Measurements from ENCODE around the gene GSE1.

GSE1 gene

DNA sequence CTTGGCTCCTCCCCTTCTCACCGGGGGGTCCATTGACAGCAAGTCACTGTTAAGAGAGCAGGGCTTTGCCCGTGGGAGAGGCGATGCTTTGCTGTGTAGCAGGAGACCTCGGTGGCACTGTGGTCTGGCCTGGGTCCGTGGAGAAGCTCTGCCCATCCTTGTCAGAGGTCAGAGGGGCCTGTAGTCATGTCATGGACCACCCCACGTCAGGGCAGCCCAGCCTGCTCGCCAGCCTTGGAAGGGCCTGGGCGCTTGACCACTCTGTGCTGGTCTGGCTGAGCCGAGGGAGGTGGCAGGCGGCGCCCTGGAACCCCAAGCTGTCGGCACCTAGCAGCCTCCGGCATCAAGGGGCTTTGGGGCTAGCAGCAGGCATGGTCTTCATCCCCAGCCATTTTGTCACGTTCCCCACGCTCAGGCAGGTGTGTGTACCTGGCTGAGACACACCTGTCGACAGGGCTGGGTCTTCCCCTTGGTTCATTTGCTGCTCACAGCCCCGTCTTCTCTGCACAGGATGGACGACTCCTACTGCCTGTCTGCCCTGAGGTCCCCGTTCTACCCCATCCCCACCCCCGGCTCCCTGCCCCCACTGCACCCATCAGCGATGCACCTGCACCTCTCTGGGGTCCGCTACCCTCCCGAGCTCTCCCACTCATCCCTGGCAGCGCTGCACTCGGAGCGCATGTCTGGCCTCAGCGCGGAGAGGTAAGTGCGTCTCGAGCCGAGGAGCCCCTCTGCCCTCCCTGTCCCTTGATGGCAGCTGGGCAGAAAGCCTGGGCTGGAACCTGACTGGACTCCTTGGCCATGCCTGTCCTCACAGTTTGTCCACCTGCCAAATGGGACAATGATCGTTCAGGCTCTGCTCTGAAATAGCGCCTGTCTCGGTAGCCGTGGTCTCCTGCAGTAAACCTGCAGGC, 42.4 kb downstream of the GSE1 start:
- no peak overlapping the region for H3K14ac ChIP-seq (ENCODE audit: low read length in 2 of 2)
- peaks cover 52 to 80% of the 10 kb centered on the region in 2 experiments for H3K36me3 ChIP-seq (ENCODE audit: control insufficient read depth in 1 of 2, insufficient read depth in 2 of 2, low read depth in 1 of 2, low read length in 2 of 2)
- H2BK12ac ChIP-seq (ENCODE audit: low read length in 2 of 2): no peak overlapping the region
- no peak overlapping the region for H3K4me3 ChIP-seq (ENCODE audit: insufficient read depth in 1 of 2, low read depth in 1 of 2, low read length in 2 of 2)
- no peak overlapping the region for H3K23ac ChIP-seq (ENCODE audit: low read length in 2 of 2)
- no peak for DNase-seq
- no peak overlapping the region for H4K91ac ChIP-seq (ENCODE audit: low read length)
- WGBS: 94% methylated on average over 35 of the region's 35 CpGs
- H3K4me2 ChIP-seq (ENCODE audit: low read length, poor library complexity, severe bottlenecking): no peak overlapping the region
- peaks cover 22% of the 10 kb centered on the region for H3K4me1 ChIP-seq (ENCODE audit: control insufficient read depth, insufficient read depth, low read depth, low read length)
- H3K27me3 ChIP-seq (ENCODE audit: control insufficient read depth in 1 of 2, insufficient read depth in 1 of 2, low read length in 2 of 2): no peaks in the 10 kb centered on the region
- H4K8ac ChIP-seq (ENCODE audit: low read length): no peak overlapping the region
- no peak overlapping the region for H2AFZ ChIP-seq (ENCODE audit: low read depth, low read length)
- H3K9ac ChIP-seq (ENCODE audit: low read length): no peak overlapping the region
- no peak overlapping the region for H2AK5ac ChIP-seq (ENCODE audit: low read length, severe bottlenecking)
- H3K4ac ChIP-seq (ENCODE audit: low read depth in 1 of 2, low read length in 2 of 2): no peak overlapping the region
- no peak overlapping the region for H2BK15ac ChIP-seq (ENCODE audit: low read depth, poor library complexity, severe bottlenecking)
- H2BK120ac ChIP-seq (ENCODE audit: low read depth, low read length): no peak overlapping the region
- no peaks in the 10 kb centered on the region for H3K9me3 ChIP-seq (ENCODE audit: control insufficient read depth, low read length)
- H3K27ac ChIP-seq (ENCODE audit: low read length, poor library complexity, severe bottlenecking): no peak overlapping the region
- H2BK5ac ChIP-seq (ENCODE audit: low read depth, low read length, poor library complexity, severe bottlenecking): no peak overlapping the region
- H3K18ac ChIP-seq (ENCODE audit: low read depth in 1 of 2, low read length in 2 of 2): no peak overlapping the region
- peaks cover 25% of the 10 kb centered on the region for H3K79me1 ChIP-seq (replicated peaks; ENCODE audit: low read length, poor library complexity, severe bottlenecking)

DNA sequence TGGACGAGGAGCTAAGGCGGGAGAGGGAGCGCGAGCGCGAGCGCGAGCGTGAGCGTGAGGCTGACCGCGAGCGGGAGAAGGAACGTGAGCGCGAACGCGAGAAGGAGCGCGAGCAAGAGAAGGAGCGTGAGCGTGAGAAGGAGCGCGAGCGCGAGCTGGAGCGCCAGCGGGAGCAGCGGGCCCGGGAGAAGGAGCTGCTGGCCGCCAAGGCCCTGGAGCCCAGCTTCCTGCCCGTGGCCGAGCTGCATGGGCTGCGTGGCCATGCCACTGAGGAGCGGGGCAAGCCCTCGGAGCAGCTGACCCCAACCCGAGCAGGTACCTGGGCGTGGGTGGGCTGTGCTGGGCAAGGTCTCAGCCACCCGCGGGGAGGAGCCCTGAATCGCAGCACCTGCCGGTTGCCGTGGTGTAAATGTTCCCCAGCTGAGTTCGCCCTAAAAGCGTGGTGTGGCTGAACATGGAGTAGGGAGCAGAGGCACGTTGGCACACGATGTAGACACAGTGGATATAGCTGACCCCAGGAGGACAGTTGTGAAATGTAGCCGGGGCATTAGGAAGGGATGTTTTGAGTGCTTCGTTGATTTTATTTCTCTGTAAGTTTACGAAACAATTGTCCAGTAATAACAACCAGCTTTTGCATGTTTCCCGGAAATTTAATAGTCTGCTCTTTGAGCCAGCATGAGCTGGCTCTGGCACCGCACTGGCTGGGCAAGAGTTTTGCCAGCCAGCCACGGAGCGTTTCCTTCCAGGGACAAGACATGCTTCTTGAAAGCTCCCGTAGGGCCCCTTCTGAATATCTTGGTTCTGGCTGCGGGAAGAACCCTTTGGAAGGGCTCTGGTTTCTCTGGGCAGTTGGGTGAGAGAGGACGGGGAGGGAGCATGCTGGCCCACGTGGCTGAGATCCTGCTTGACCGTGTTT, 43.5 kb downstream of the GSE1 start:
- peak overlapping the region; percentile 57 for H4K8ac ChIP-seq (ENCODE audit: low read length)
- H4K91ac ChIP-seq (ENCODE audit: low read length): peak overlapping the region; percentile 7
- no peak overlapping the region for H2BK5ac ChIP-seq (ENCODE audit: low read depth, low read length, poor library complexity, severe bottlenecking)
- peaks cover 57 to 80% of the 10 kb centered on the region in 2 experiments for H3K36me3 ChIP-seq (ENCODE audit: control insufficient read depth in 1 of 2, insufficient read depth in 2 of 2, low read depth in 1 of 2, low read length in 2 of 2)
- H2AFZ ChIP-seq (ENCODE audit: low read depth, low read length): no peak overlapping the region
- no peak overlapping the region for H2BK15ac ChIP-seq (ENCODE audit: low read depth, poor library complexity, severe bottlenecking)
- no peak for DNase-seq
- H3K9ac ChIP-seq (ENCODE audit: low read length): no peak overlapping the region
- H2AK5ac ChIP-seq (ENCODE audit: low read length, severe bottlenecking): no peak overlapping the region
- no peak overlapping the region for H3K4me3 ChIP-seq (ENCODE audit: insufficient read depth in 1 of 2, low read depth in 1 of 2, low read length in 2 of 2)
- no peak overlapping the region for H3K4me2 ChIP-seq (ENCODE audit: low read length, poor library complexity, severe bottlenecking)
- H3K79me1 ChIP-seq (replicated peaks; ENCODE audit: low read length, poor library complexity, severe bottlenecking): peaks cover 25% of the 10 kb centered on the region
- H3K27me3 ChIP-seq (ENCODE audit: control insufficient read depth in 1 of 2, insufficient read depth in 1 of 2, low read length in 2 of 2): no peaks in the 10 kb centered on the region
- H3K27ac ChIP-seq (ENCODE audit: low read length, poor library complexity, severe bottlenecking): no peak overlapping the region
- H2BK12ac ChIP-seq (ENCODE audit: low read length in 2 of 2): no peak overlapping the region
- H3K14ac ChIP-seq (ENCODE audit: low read length in 2 of 2): no peak overlapping the region
- H3K18ac ChIP-seq (ENCODE audit: low read depth in 1 of 2, low read length in 2 of 2): no peak overlapping the region
- H2BK120ac ChIP-seq (ENCODE audit: low read depth, low read length): no peak overlapping the region
- 96% methylated on average over 59 of the region's 59 CpGs for WGBS
- H3K23ac ChIP-seq (ENCODE audit: low read length in 2 of 2): no peak overlapping the region
- no peaks in the 10 kb centered on the region for H3K9me3 ChIP-seq (ENCODE audit: control insufficient read depth, low read length)
- H3K4me1 ChIP-seq (ENCODE audit: control insufficient read depth, insufficient read depth, low read depth, low read length): peaks cover 13% of the 10 kb centered on the region
- H3K4ac ChIP-seq (ENCODE audit: low read depth in 1 of 2, low read length in 2 of 2): no peak overlapping the region

DNA sequence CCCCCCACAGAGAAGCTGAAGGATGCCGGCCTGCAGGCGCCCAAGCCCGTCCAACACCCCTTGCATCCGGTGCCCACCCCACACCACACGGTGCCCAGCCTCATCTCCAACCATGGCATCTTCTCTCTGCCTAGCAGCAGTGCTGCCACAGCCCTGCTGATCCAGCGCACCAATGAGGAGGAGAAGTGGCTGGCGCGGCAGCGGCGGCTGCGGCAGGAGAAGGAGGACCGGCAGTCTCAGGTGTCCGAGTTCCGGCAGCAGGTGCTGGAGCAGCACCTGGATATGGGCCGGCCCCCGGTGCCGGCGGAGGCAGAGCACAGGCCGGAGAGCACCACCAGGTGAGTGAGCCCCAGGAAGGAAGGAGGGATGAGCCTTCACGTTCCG, 44.1 kb downstream of the GSE1 start:
- H3K9me3 ChIP-seq (ENCODE audit: control insufficient read depth, low read length): no peaks in the 10 kb centered on the region
- H3K9ac ChIP-seq (ENCODE audit: low read length): no peak overlapping the region
- peaks cover 8% of the 10 kb centered on the region for H3K4me1 ChIP-seq (ENCODE audit: control insufficient read depth, insufficient read depth, low read depth, low read length)
- no peak overlapping the region for H3K4ac ChIP-seq (ENCODE audit: low read depth in 1 of 2, low read length in 2 of 2)
- H4K8ac ChIP-seq (ENCODE audit: low read length): no peak overlapping the region
- H2AK5ac ChIP-seq (ENCODE audit: low read length, severe bottlenecking): no peak overlapping the region
- 96% methylated on average over 21 of the region's 21 CpGs for WGBS
- H3K4me3 ChIP-seq (ENCODE audit: insufficient read depth in 1 of 2, low read depth in 1 of 2, low read length in 2 of 2): no peak overlapping the region
- H2BK120ac ChIP-seq (ENCODE audit: low read depth, low read length): no peak overlapping the region
- no peak for DNase-seq
- no peak overlapping the region for H3K4me2 ChIP-seq (ENCODE audit: low read length, poor library complexity, severe bottlenecking)
- H4K91ac ChIP-seq (ENCODE audit: low read length): peak overlapping the region; percentile 7
- no peak overlapping the region for H3K27ac ChIP-seq (ENCODE audit: low read length, poor library complexity, severe bottlenecking)
- H2BK5ac ChIP-seq (ENCODE audit: low read depth, low read length, poor library complexity, severe bottlenecking): no peak overlapping the region
- peaks cover 63 to 82% of the 10 kb centered on the region in 2 experiments for H3K36me3 ChIP-seq (ENCODE audit: control insufficient read depth in 1 of 2, insufficient read depth in 2 of 2, low read depth in 1 of 2, low read length in 2 of 2)
- H3K23ac ChIP-seq (ENCODE audit: low read length in 2 of 2): no peak overlapping the region
- no peak overlapping the region for H2AFZ ChIP-seq (ENCODE audit: low read depth, low read length)
- H3K18ac ChIP-seq (ENCODE audit: low read depth in 1 of 2, low read length in 2 of 2): no peak overlapping the region
- peaks cover 25% of the 10 kb centered on the region for H3K79me1 ChIP-seq (replicated peaks; ENCODE audit: low read length, poor library complexity, severe bottlenecking)
- no peak overlapping the region for H2BK12ac ChIP-seq (ENCODE audit: low read length in 2 of 2)
- H3K14ac ChIP-seq (ENCODE audit: low read length in 2 of 2): no peak overlapping the region
- no peak overlapping the region for H2BK15ac ChIP-seq (ENCODE audit: low read depth, poor library complexity, severe bottlenecking)
- H3K27me3 ChIP-seq (ENCODE audit: control insufficient read depth in 1 of 2, insufficient read depth in 1 of 2, low read length in 2 of 2): no peaks in the 10 kb centered on the region

DNA sequence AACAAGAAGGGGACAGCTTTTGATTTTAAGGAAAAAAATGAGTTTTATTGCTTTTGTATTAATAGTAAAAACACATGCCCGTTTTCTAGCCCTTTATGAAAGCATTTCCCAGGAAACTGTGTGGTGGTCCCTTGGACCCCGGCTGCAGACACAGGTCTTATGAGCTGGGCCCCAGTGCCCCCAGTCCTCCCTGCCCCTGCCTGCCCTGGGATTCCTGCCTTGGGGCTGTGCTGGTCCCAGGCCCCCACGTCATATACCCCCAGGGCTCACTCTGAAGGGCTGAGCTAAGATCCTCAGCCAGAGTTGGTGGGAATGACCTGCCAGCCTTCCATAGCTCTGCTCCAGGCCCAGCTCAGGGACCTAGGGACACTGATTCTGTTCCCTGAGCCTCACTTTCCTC, 44.9 kb downstream of the GSE1 start:
- no peak overlapping the region for H2AFZ ChIP-seq (ENCODE audit: low read depth, low read length)
- no peak overlapping the region for H2BK12ac ChIP-seq (ENCODE audit: low read length in 2 of 2)
- H3K79me1 ChIP-seq (replicated peaks; ENCODE audit: low read length, poor library complexity, severe bottlenecking): peaks cover 29% of the 10 kb centered on the region
- H3K4me3 ChIP-seq (ENCODE audit: insufficient read depth in 1 of 2, low read depth in 1 of 2, low read length in 2 of 2): no peak overlapping the region
- H3K27ac ChIP-seq (ENCODE audit: low read length, poor library complexity, severe bottlenecking): no peak overlapping the region
- no peak overlapping the region for H4K91ac ChIP-seq (ENCODE audit: low read length)
- H3K9ac ChIP-seq (ENCODE audit: low read length): no peak overlapping the region
- DNase-seq: no peak
- H2BK15ac ChIP-seq (ENCODE audit: low read depth, poor library complexity, severe bottlenecking): no peak overlapping the region
- H3K27me3 ChIP-seq (ENCODE audit: control insufficient read depth in 1 of 2, insufficient read depth in 1 of 2, low read length in 2 of 2): no peaks in the 10 kb centered on the region
- H3K4me1 ChIP-seq (ENCODE audit: control insufficient read depth, insufficient read depth, low read depth, low read length): peaks cover 8% of the 10 kb centered on the region
- no peak overlapping the region for H3K4ac ChIP-seq (ENCODE audit: low read depth in 1 of 2, low read length in 2 of 2)
- no peak overlapping the region for H3K18ac ChIP-seq (ENCODE audit: low read depth in 1 of 2, low read length in 2 of 2)
- peaks cover 70 to 89% of the 10 kb centered on the region in 2 experiments for H3K36me3 ChIP-seq (ENCODE audit: control insufficient read depth in 1 of 2, insufficient read depth in 2 of 2, low read depth in 1 of 2, low read length in 2 of 2)
- H3K23ac ChIP-seq (ENCODE audit: low read length in 2 of 2): no peak overlapping the region
- H3K14ac ChIP-seq (ENCODE audit: low read length in 2 of 2): no peak overlapping the region
- H2BK5ac ChIP-seq (ENCODE audit: low read depth, low read length, poor library complexity, severe bottlenecking): no peak overlapping the region
- 96% methylated on average over 3 of the region's 3 CpGs for WGBS
- H2BK120ac ChIP-seq (ENCODE audit: low read depth, low read length): no peak overlapping the region
- H3K4me2 ChIP-seq (ENCODE audit: low read length, poor library complexity, severe bottlenecking): no peak overlapping the region
- no peak overlapping the region for H4K8ac ChIP-seq (ENCODE audit: low read length)
- no peak overlapping the region for H2AK5ac ChIP-seq (ENCODE audit: low read length, severe bottlenecking)
- H3K9me3 ChIP-seq (ENCODE audit: control insufficient read depth, low read length): no peaks in the 10 kb centered on the region

Data from mesenchymal stem cell (in vitro differentiated cells and primary cell).